Endothelial cell of umbilical vein (primary cell): ENCODE results near the gene S100A10. TPM values are rescaled to one million over a fixed set of nuclear protein-coding genes. Genes with fewer than 3 reads are reported as not detected.

Source experiments
- BruUV-seq: library from RNA; stranded (reverse); fragments of 400-500 nt; replicated peaks from 2 replicates; lab custom pipeline; 2021; lab: Mats Ljungman, UMichigan
- CTCF ChIA-PET: fragments of 300-600, 350-600 bp; sonication (Branson Sonifier 250); formaldehyde crosslinking; loops from one replicate; lab custom pipeline; 2021; ENCODE audit warnings: antibody characterized with exemption, inconsistent platforms; lab: Charles Lee
- POLR2A ChIA-PET: fragments of 300-600, 350-600 bp; sonication (Branson Sonifier 250); formaldehyde crosslinking; loops from one replicate; lab custom pipeline; 2021; ENCODE audit warnings: antibody characterized with exemption, inconsistent platforms; lab: Charles Lee
- DNase-seq: peaks from one replicate; pipeline ENCODE4 v3.0.0-alpha.2; 2011; ENCODE audit warnings: low read depth, low spot score
- FAIRE-seq: peaks from 2 replicates; lab custom pipeline; 2011; peaks lifted over from hg19 to GRCh38; lab: Jason Lieb, UNC
- H2AFZ ChIP-seq: 2 replicates; pipeline ENCODE4 v1.6.0; 2012; ENCODE audit warnings: low read depth, low read length, control low read depth, inconsistent platforms
- H3K27ac ChIP-seq: 2 replicates; pipeline ENCODE4 v1.5.1; 2011; ENCODE audit warnings: low read depth, mild to moderate bottlenecking, control low read depth, low read length, moderate library complexity; ENCODE audit not compliant: insufficient read depth
- H3K27me3 ChIP-seq, 2 experiments: 2 replicates each; pipeline versions ENCODE4 v1.6.0 to v1.6.1; 2011; ENCODE audit warnings: low read length in 2 of 2, mixed read lengths in 1 of 2; ENCODE audit not compliant: control insufficient read depth in 2 of 2, insufficient read depth in 2 of 2
- H3K36me3 ChIP-seq, 2 experiments: 2 replicates in 1 of 2; 3 replicates in 1 of 2; pipeline ENCODE4 v1.5.1; 2011; ENCODE audit warnings: low read length in 2 of 2, mild to moderate bottlenecking in 1 of 2, moderate library complexity in 1 of 2; ENCODE audit not compliant: control insufficient read depth in 2 of 2, insufficient read depth in 2 of 2; ENCODE audit errors: extremely low read depth in 1 of 2
- H3K4me1 ChIP-seq: 3 replicates; pipeline ENCODE4 v1.5.1; 2011; ENCODE audit warnings: mild to moderate bottlenecking, low read length; ENCODE audit not compliant: control insufficient read depth, insufficient read depth; ENCODE audit errors: extremely low read depth
- H3K4me2 ChIP-seq: 2 replicates; pipeline ENCODE4 v1.6.1; 2011; ENCODE audit warnings: low read length, control low read depth, mixed read lengths; ENCODE audit not compliant: insufficient read depth
- H3K4me3 ChIP-seq, 3 experiments: fragments of 200-600 bp in 1 of 3; sonication (generic), shearing (Covaris generic) in 1 of 3; replicated peaks in 1 of 3; 2 replicates each; pipeline ENCODE4 v1.5.1; 2011 to 2016; ENCODE audit warnings: control low read depth in 3 of 3, low read length in 3 of 3, mild to moderate bottlenecking in 2 of 3, inconsistent platforms in 1 of 3, low read depth in 1 of 3, moderate library complexity in 1 of 3; ENCODE audit not compliant: insufficient read depth in 1 of 3
- H3K79me2 ChIP-seq: 2 replicates; pipeline ENCODE4 v1.6.0; 2012; ENCODE audit warnings: low read length, inconsistent platforms; ENCODE audit not compliant: control insufficient read depth, insufficient read depth
- H3K9ac ChIP-seq: replicated peaks from 2 replicates; pipeline ENCODE3; 2011; ENCODE audit warnings: low read length, control low read depth; ENCODE audit not compliant: insufficient read depth; ENCODE audit errors: extremely low read depth
- H3K9me1 ChIP-seq: replicated peaks from 3 replicates; pipeline ENCODE4 v1.6.0; 2011; ENCODE audit warnings: mild to moderate bottlenecking, low read length; ENCODE audit not compliant: control insufficient read depth, insufficient read depth; ENCODE audit errors: extremely low read depth
- H3K9me3 ChIP-seq: replicated peaks from 2 replicates; pipeline ENCODE4 v1.5.1; 2012; ENCODE audit warnings: low read length, inconsistent platforms; ENCODE audit not compliant: control insufficient read depth, insufficient read depth
- H4K20me1 ChIP-seq: replicated peaks from 2 replicates; pipeline ENCODE3; 2011; ENCODE audit warnings: mild to moderate bottlenecking, low read length; ENCODE audit not compliant: control insufficient read depth, insufficient read depth; ENCODE audit errors: extremely low read depth
- CTCF ChIP-seq, 2 donors: IDR thresholded peaks; 1 replicate in 1 of 2; 2 replicates in 1 of 2; pipeline ENCODE4 v1.5.1; 2011; ENCODE audit warnings: low read length in 2 of 2, mild to moderate bottlenecking in 2 of 2, moderate library complexity in 2 of 2, control low read depth in 1 of 2, inconsistent platforms in 1 of 2, low read depth in 1 of 2; ENCODE audit not compliant: insufficient read depth in 1 of 2; ENCODE audit errors: extremely low read depth in 1 of 2
- EZH2 ChIP-seq: IDR thresholded peaks from 2 replicates; pipeline ENCODE4 v1.6.1; 2012; ENCODE audit warnings: borderline replicate concordance, low read depth, mild to moderate bottlenecking, moderate library complexity, low read length, inconsistent platforms; ENCODE audit not compliant: severe bottlenecking
- JUN ChIP-seq: IDR thresholded peaks from 2 replicates; pipeline ENCODE4 v1.6.1; 2011; ENCODE audit warnings: borderline replicate concordance, low read depth; ENCODE audit not compliant: insufficient read length, insufficient read depth
- dilution Hi-C: fragments of 300-500 bp; cut with MboI; formaldehyde crosslinking; loops from one replicate; pipeline ENCODE4 v1.15.0; 2019; ENCODE audit warnings: low sequenced_read_pairs; ENCODE audit not compliant: extremely low pct_ligation_motif_present
- intact Hi-C: fragments of 100-400 bp; cut with micrococcal nuclease; formaldehyde crosslinking; loops from one replicate; pipeline ENCODE4 v1.10.0; 2022
- polyA plus RNA-seq, 4 experiments: library from polyadenylated mRNA; depleted of rRNA in 3 of 4; stranded (reverse) in 3 of 4; unstranded in 1 of 4; fragments of >200 nt; gene quantifications; 2 replicates each; pipeline versions ENCODE4 v1.2.1 to v1.2.3, GENCODE V29; 2011 to 2012; ENCODE audit warnings: missing spikeins in 1 of 4
- total RNA-seq: library from RNA; stranded (reverse); gene quantifications from 2 replicates; pipeline ENCODE4 v1.2.3, GENCODE V29; 2021
- TF ChIP-seq, protein P1 (sequence below): IDR thresholded peaks from 2 replicates; pipeline ENCODE4 v1.6.1; 2011; ENCODE audit not compliant: insufficient read depth, insufficient read length

S100A10 gene
- total and polyA plus RNA-seq, 2 donors (not counting 3 experiments of a cell fraction or from before 2014, with no cell fraction given) = 76.8 to 779 TPM

DNA sequence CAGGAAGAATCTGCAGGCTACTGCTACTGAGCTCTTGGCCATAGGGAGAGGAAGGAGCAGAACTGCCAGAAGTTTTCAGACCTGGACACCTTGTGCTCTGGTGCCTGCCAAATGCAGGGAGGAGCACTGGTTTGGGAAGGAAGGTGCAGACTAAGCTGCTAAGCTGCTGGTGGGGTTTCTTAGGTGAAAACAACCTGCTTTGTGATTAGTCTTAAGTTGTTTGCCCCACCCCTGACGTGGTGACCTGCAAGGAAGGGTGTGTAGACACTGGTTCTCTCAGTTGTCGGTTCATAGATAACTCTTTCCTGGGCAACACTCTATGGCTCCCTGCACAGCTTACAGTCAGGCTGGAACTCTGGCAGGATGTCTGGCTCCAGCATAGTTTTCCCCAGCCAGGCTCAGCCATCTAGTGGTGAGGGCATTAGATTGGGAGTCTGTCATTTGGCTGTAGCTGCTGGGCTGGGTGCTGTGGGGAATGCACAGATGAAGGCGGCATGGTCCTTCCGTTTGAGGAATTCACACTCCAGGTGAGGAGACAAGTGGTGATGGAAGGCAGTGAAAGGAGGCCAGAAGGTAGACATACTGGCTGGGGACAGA, 10.3 kb upstream of the S100A10 start:
- H3K36me3 ChIP-seq = no peaks in the 10 kb centered on the region
- H3K9me1 ChIP-seq = no peaks in the 10 kb centered on the region
- FAIRE-seq (no peak), DNase-seq (no peak)
- no peak overlapping the region for H2AFZ ChIP-seq
- H3K9ac ChIP-seq = no peak overlapping the region
- no peaks in the 10 kb centered on the region for H3K9me3 ChIP-seq
- dilution Hi-C loops = loop anchor here (25.0 kb wide), 1 partner anchor 92 kb away; the partner anchor contains the start of gene THEM4
- H3K4me2 ChIP-seq = no peak overlapping the region
- H3K27me3 ChIP-seq = peaks cover 32 to 51% of the 10 kb centered on the region in 2 experiments
- H3K4me3 ChIP-seq = no peak overlapping the region
- TF ChIP-seq, protein P1, sequence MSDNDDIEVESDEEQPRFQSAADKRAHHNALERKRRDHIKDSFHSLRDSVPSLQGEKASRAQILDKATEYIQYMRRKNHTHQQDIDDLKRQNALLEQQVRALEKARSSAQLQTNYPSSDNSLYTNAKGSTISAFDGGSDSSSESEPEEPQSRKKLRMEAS = no peak
- no peak for TF ChIP-seq JUN
- TF ChIP-seq CTCF (IDR thresholded peaks at IDR 0.05; ENCODE audit: extremely low read depth in 1 of 2, insufficient read depth in 1 of 2, low read depth in 1 of 2, low read length in 2 of 2) = peak in 1 of 2 donors; percentile 30
- peak; percentile 5 for TF ChIP-seq EZH2
- H3K27ac ChIP-seq = no peak overlapping the region
- intact Hi-C loops = no loop called here
- no peaks in the 10 kb centered on the region for H4K20me1 ChIP-seq
- no TSS peak for BruUV-seq
- ChIA-PET POLR2A (no interaction called here), CTCF (interaction anchor here (0.9 to 19.6 kb wide), 7 partner anchors 10 to 115 kb away, joined by 3 to 572 read pairs (median 9); no protein-coding TSS in a partner anchor)
- H3K4me1 ChIP-seq = no peaks in the 10 kb centered on the region
- no peaks in the 10 kb centered on the region for H3K79me2 ChIP-seq
